Adrenal gland (tissue), 12 donors: ENCODE measurements around the gene ODAD3. TPM values are rescaled to one million over a fixed set of nuclear protein-coding genes. Genes with fewer than 3 reads are reported as not detected.
"Not testable (repeated sequence)": the region's sequence is repeated elsewhere in the genome, so short reads cannot be mapped to it uniquely, and the experiment has no call there.

Experiments used
- DNase-seq, 7 donors: peaks; one replicate each; pipeline ENCODE4 v3.0.0-alpha.2; 2019 to 2020
- H3K27ac ChIP-seq, 5 donors: fragments of 200-600 bp; sonication (generic) in 4 of 5; 1 replicate in 3 of 5; 2 replicates in 2 of 5; pipeline versions ENCODE4 v1.5.1 to v1.8.0; 2016 to 2020; ENCODE audit warnings: mild to moderate bottlenecking in 1 of 5
- H3K27me3 ChIP-seq: fragments of 200-600 bp; 2 replicates; pipeline ENCODE4 v1.8.0; 2021
- H3K36me3 ChIP-seq, 2 donors: fragments of 200-600 bp; replicated peaks in 1 of 2; 1 replicate in 1 of 2; 2 replicates in 1 of 2; pipeline versions ENCODE4 v1.5.1 to v1.8.0; 2018 to 2022
- H3K4me1 ChIP-seq, 2 donors: fragments of 200-600 bp; replicated peaks in 1 of 2; 1 replicate in 1 of 2; 2 replicates in 1 of 2; pipeline versions ENCODE4 v1.5.1 to v1.8.0; 2018 to 2021
- H3K4me3 ChIP-seq, 4 donors: fragments of 200-600 bp; sonication (generic) in 3 of 4; one replicate each; pipeline ENCODE4 v1.5.1; 2016 to 2018
- H3K9me3 ChIP-seq, 3 donors: fragments of 200-600 bp; sonication (generic) in 1 of 3; replicated peaks in 1 of 3; 1 replicate in 2 of 3; 2 replicates in 1 of 3; pipeline versions ENCODE4 v1.5.1 to v1.8.0; 2016 to 2021
- CTCF ChIP-seq, 6 experiments: fragments of 450-650 bp in 4 of 6; fragments of 200-600 bp in 2 of 6; sonication (generic) in 1 of 6; IDR thresholded peaks; 1 replicate in 5 of 6; 2 replicates in 1 of 6; pipeline versions ENCODE4 v1.5.1 to v1.8.0; 2016 to 2021; ENCODE audit warnings: antibody characterized with exemption in 6 of 6, mild to moderate bottlenecking in 2 of 6, moderate library complexity in 1 of 6
- POLR2A ChIP-seq, 2 donors: fragments of 450-650 bp; IDR thresholded peaks; one replicate each; pipeline ENCODE4 v1.6.1; 2017; ENCODE audit warnings: antibody characterized with exemption in 2 of 2, mild to moderate bottlenecking in 2 of 2, moderate library complexity in 1 of 2
- WGBS, 4 donors: extraction: QIAGEN DNeasy Blood & Tissue Kit in 2 of 4; methylation state at CpG; one replicate each; pipeline versions ENCODE4 v1.1.5 to v1.1.7; 2013 to 2017; 5-methylcytosine and 5-hydroxymethylcytosine counted together
- intact Hi-C, 2 donors: fragments of 100-400 bp; cut with DNase I; formaldehyde crosslinking; loops; one replicate each; pipeline versions ENCODE4 v1.14.1 to v1.15.0; 2022 to 2023
- polyA plus RNA-seq, 3 donors: library from polyadenylated mRNA; stranded (reverse); fragments of 200-250 nt in 2 of 3; fragments of 350-450 nt in 1 of 3; fragmentation: Illumina TruSeq in 1 of 3; extraction: RNeasy Lipid Tissue Mini Kit (QIAGEN cat#74804) in 1 of 3; gene quantifications; one replicate each; pipeline ENCODE4 v1.2.3, GENCODE V29; 2013 to 2014
- total RNA-seq, 9 donors: library from RNA; depleted of rRNA in 4 of 9; stranded (reverse); fragments of >200 nt in 4 of 9; fragments of 120-200 nt in 1 of 9; fragmentation: NEBNext Ultra II Directional in 1 of 9; extraction: Animal tissue kit (Norgen Biotek cat#: 25700) in 1 of 9; gene quantifications; one replicate each; pipeline versions ENCODE4 v1.1.0 to v1.2.4, GENCODE V29; 2013 to 2023
- donor health status: healthy with polysubstance abuse.
- donor health status: Bipolar disorder and iron deficiency.
- donor health status: DM: yes; HTN: yes; CAD: no.
- donor health status: DM: no; HTN: no; CAD: no.
- donor health status: DM: no; HTN: no; CAD: no.
- donor health status: DM: yes; HTN: yes; CAD: no.

The ODAD3 gene
- total and polyA plus RNA-seq, 12 donors, result 0.69 to 7.9 (median 3.3) TPM

- no peaks in the 10 kb centered on the region for H3K4me1 ChIP-seq
- H3K27ac ChIP-seq, result no peak overlapping the region
- H3K9me3 ChIP-seq, result no peaks in the 10 kb centered on the region
- WGBS, 4 donors, result 72 to 83% (median 78%) methylated on average over 6 to 12 of the region's 12 CpGs
- intact Hi-C loops, result no loop called here
- H3K4me3 ChIP-seq, result no peak overlapping the region
- no peak for DNase-seq
- H3K27me3 ChIP-seq, result no peaks in the 10 kb centered on the region
- H3K36me3 ChIP-seq, result no peaks in the 10 kb centered on the region
- no peak for TF ChIP-seq CTCF (IDR thresholded peaks at IDR 0.05)
- no peak for TF ChIP-seq POLR2A (IDR thresholded peaks at IDR 0.05)
Observed at GRCh38 chr19:11463391-11463790, 28.5 kb upstream of the ODAD3 start.

- Histone ChIP-seq H3K4me1 (no peaks in the 10 kb centered on the region), H3K27me3 (no peaks in the 10 kb centered on the region), H3K36me3 (no peaks in the 10 kb centered on the region), H3K4me3 (no peak overlapping the region), H3K27ac (no peak overlapping the region), H3K9me3 (no peaks in the 10 kb centered on the region)
- no peak for TF ChIP-seq CTCF (IDR thresholded peaks at IDR 0.05)
- no peak for TF ChIP-seq POLR2A (IDR thresholded peaks at IDR 0.05)
- intact Hi-C loops, result no loop called here
- WGBS, 4 donors, result 42 to 51% (median 49%) methylated on average over 2 of the region's 2 CpGs
- DNase-seq, result no peak
Observed at GRCh38 chr19:11461453-11461852, 26.5 kb upstream of the ODAD3 start.

GRCh38 chr19:11460207-11460606 is 25.3 kb upstream of the ODAD3 start:
- no peaks in the 10 kb centered on the region for H3K27me3 ChIP-seq
- H3K27ac ChIP-seq, result no peak overlapping the region
- no peaks in the 10 kb centered on the region for H3K36me3 ChIP-seq
- H3K4me1 ChIP-seq, result no peaks in the 10 kb centered on the region
- TF ChIP-seq CTCF (IDR thresholded peaks at IDR 0.05) (peak in 2 of 6 experiments; percentile 23 to 25), POLR2A (IDR thresholded peaks at IDR 0.05) (no peak)
- 45 to 62% (median 47%) methylated on average over 4 of the region's 4 CpGs for WGBS, 4 donors
- intact Hi-C loops, result no loop called here
- no peak for DNase-seq
- H3K9me3 ChIP-seq, result no peaks in the 10 kb centered on the region
- no peak overlapping the region for H3K4me3 ChIP-seq

- H3K4me1 ChIP-seq, H3K4me3 ChIP-seq, H3K36me3 ChIP-seq, H3K27ac ChIP-seq, intact Hi-C loops, DNase-seq, H3K9me3 ChIP-seq, H3K27me3 ChIP-seq: not testable (repeated sequence)
- 74 to 84% (median 83%) methylated on average over 11 of the region's 11 CpGs for WGBS, 4 donors
Observed at GRCh38 chr19:11458912-11459311, 24.0 kb upstream of the ODAD3 start.

GRCh38 chr19:11458236-11458900 is 23.4 kb upstream of the ODAD3 start:
- Histone ChIP-seq H3K27ac (no peak overlapping the region), H3K9me3 (no peaks in the 10 kb centered on the region), H3K4me3 (no peak overlapping the region), H3K4me1 (peaks cover 0 to 5% of the 10 kb centered on the region in 2 donors), H3K27me3 (no peaks in the 10 kb centered on the region), H3K36me3 (no peaks in the 10 kb centered on the region)
- intact Hi-C loops, result no loop called here
- TF ChIP-seq POLR2A (IDR thresholded peaks at IDR 0.05) (no peak), CTCF (IDR thresholded peaks at IDR 0.05) (no peak)
- WGBS, 4 donors, result 83 to 89% (median 87%) methylated on average over 18 to 19 of the region's 19 CpGs
- DNase-seq, result no peak
